Left ventricle myocardium inferior (tissue), 1 donor: ENCODE measurements around the gene MYOM3. TPM values are rescaled to one million over a fixed set of nuclear protein-coding genes. Genes with fewer than 3 reads are reported as not detected.

ENCODE experiments used
- DNase-seq: peaks from one replicate; pipeline ENCODE4 v3.0.0-alpha.2; 2020
- H3K27ac ChIP-seq: fragments of 200-600 bp; replicated peaks from 2 replicates; pipeline ENCODE4 v1.8.0; 2021
- H3K27me3 ChIP-seq: fragments of 200-600 bp; 2 replicates; pipeline ENCODE4 v1.8.0; 2021; ENCODE audit warnings: low read depth
- H3K36me3 ChIP-seq: fragments of 200-600 bp; 2 replicates; pipeline ENCODE4 v1.8.0; 2021
- H3K4me1 ChIP-seq: fragments of 200-600 bp; 2 replicates; pipeline ENCODE4 v1.8.0; 2021
- H3K4me3 ChIP-seq: fragments of 200-600 bp; 2 replicates; pipeline ENCODE4 v1.8.0; 2021; ENCODE audit warnings: mild to moderate bottlenecking, moderate library complexity
- H3K9me3 ChIP-seq: fragments of 200-600 bp; replicated peaks from 2 replicates; pipeline ENCODE4 v1.8.0; 2021
- CTCF ChIP-seq: fragments of 200-600 bp; IDR thresholded peaks from 2 replicates; pipeline ENCODE4 v1.8.0; 2021; ENCODE audit warnings: antibody characterized with exemption, mild to moderate bottlenecking, borderline replicate concordance
- intact Hi-C: fragments of 100-400 bp; cut with micrococcal nuclease; formaldehyde crosslinking; loops from one replicate; pipeline ENCODE4 v1.11.0; 2022
- total RNA-seq: library from RNA; stranded (reverse); fragmentation: NEBNext Ultra II Directional; extraction: Animal tissue kit (Norgen Biotek cat#: 25700); gene quantifications from one replicate; pipeline ENCODE4 v1.2.1, GENCODE V29; 2021
- donor health status: DM: no; HTN: yes; CAD: no; lungs with severe emphysema.

Gene MYOM3
- total RNA-seq, 1 donor from 2014 or later: 440 TPM

- no peaks in the 10 kb centered on the region for H3K4me1 ChIP-seq
- DNase-seq: no peak
- intact Hi-C loops: no loop called here
- no peak for TF ChIP-seq CTCF
- no peak overlapping the region for H3K4me3 ChIP-seq
- H3K9me3 ChIP-seq: peaks cover 17% of the 10 kb centered on the region
- H3K27me3 ChIP-seq: no peaks in the 10 kb centered on the region
- no peak overlapping the region for H3K27ac ChIP-seq
- H3K36me3 ChIP-seq: no peaks in the 10 kb centered on the region
These were observed 22.4 kb upstream of the MYOM3 start for GRCh38 chr1:24134376-24134775.

- Histone ChIP-seq H3K36me3 (no peaks in the 10 kb centered on the region), H3K9me3 (peaks cover 17% of the 10 kb centered on the region), H3K27me3 (no peaks in the 10 kb centered on the region), H3K27ac (no peak overlapping the region), H3K4me1 (no peaks in the 10 kb centered on the region), H3K4me3 (no peak overlapping the region)
- intact Hi-C loops: no loop called here
- TF ChIP-seq CTCF: no peak
- no peak for DNase-seq
These were observed 21.9 kb upstream of the MYOM3 start for GRCh38 chr1:24133819-24134218.

- no peak for TF ChIP-seq CTCF
- Histone ChIP-seq H3K4me1 (peaks cover 14% of the 10 kb centered on the region), H3K9me3 (peaks cover 17% of the 10 kb centered on the region), H3K27ac (no peak overlapping the region), H3K27me3 (no peaks in the 10 kb centered on the region), H3K4me3 (no peak overlapping the region), H3K36me3 (no peaks in the 10 kb centered on the region)
- no peak for DNase-seq
- intact Hi-C loops: no loop called here
These were observed 18.4 kb upstream of the MYOM3 start for GRCh38 chr1:24130385-24130784.

GRCh38 chr1:24127801-24128363 lies 15.9 kb upstream of the MYOM3 start:
- no peak for TF ChIP-seq CTCF
- H3K4me3 ChIP-seq: no peak overlapping the region
- peaks cover 17% of the 10 kb centered on the region for H3K9me3 ChIP-seq
- H3K27me3 ChIP-seq: no peaks in the 10 kb centered on the region
- no peak overlapping the region for H3K27ac ChIP-seq
- DNase-seq: no peak
- H3K36me3 ChIP-seq: no peaks in the 10 kb centered on the region
- intact Hi-C loops: no loop called here
- peaks cover 14% of the 10 kb centered on the region for H3K4me1 ChIP-seq

GRCh38 chr1:24127134-24127800 lies 15.3 kb upstream of the MYOM3 start:
- Histone ChIP-seq H3K9me3 (peaks cover 17% of the 10 kb centered on the region), H3K27ac (peak overlapping the region; percentile 78), H3K36me3 (no peaks in the 10 kb centered on the region), H3K4me1 (peaks cover 14% of the 10 kb centered on the region), H3K27me3 (no peaks in the 10 kb centered on the region), H3K4me3 (no peak overlapping the region)
- no peak for DNase-seq
- intact Hi-C loops: no loop called here
- no peak for TF ChIP-seq CTCF
